AG04450 (cell line): Measurements from ENCODE around the gene DUSP6. TPM values are rescaled to one million over a fixed set of nuclear protein-coding genes. Genes with fewer than 3 reads are reported as not detected.

ENCODE experiments used
- CTCF ChIA-PET: fragments of 300-600, 350-600 bp; formaldehyde crosslinking; extraction: SDS; loops from one replicate; lab custom pipeline; 2022; ENCODE audit warnings: antibody characterized with exemption, inconsistent platforms; lab: Charles Lee
- POLR2A ChIA-PET: fragments of 350-600 bp; formaldehyde crosslinking; extraction: SDS; loops from one replicate; lab custom pipeline; 2021; ENCODE audit warnings: antibody characterized with exemption, inconsistent platforms; lab: Yijun Ruan, JAX
- DNase-seq: peaks from one replicate; pipeline ENCODE4 v3.0.0-alpha.2; 2011; ENCODE audit warnings: low read depth, low spot score
- H3K27ac ChIP-seq: one replicate; pipeline ENCODE4 v1.5.1; 2012; ENCODE audit warnings: low read depth, low read length, control low read depth
- H3K27me3 ChIP-seq: one replicate; pipeline ENCODE4 v1.6.0; 2012; ENCODE audit warnings: low read length; ENCODE audit not compliant: control insufficient read depth, insufficient read depth
- H3K4me3 ChIP-seq: 2 replicates; pipeline ENCODE4 v1.5.1; 2011; ENCODE audit warnings: mild to moderate bottlenecking, low read depth, low read length, control low read depth
- H3K9me3 ChIP-seq: 2 replicates; pipeline ENCODE4 v1.5.1; 2012; ENCODE audit warnings: low read length; ENCODE audit not compliant: control insufficient read depth, insufficient read depth
- polyA plus RNA-seq: library from polyadenylated mRNA; depleted of rRNA; stranded (reverse); fragments of >200 nt; gene quantifications from 2 replicates; pipeline ENCODE4 v1.2.3, GENCODE V29; 2011
- TF ChIP-seq, protein P1 (sequence below): IDR thresholded peaks from 2 replicates; pipeline ENCODE4 v1.5.1; 2011; ENCODE audit warnings: low read depth, low read length, control low read depth, inconsistent platforms

The DUSP6 gene
- polyA plus RNA-seq, 1 experiment = 27.9 TPM

DNA sequence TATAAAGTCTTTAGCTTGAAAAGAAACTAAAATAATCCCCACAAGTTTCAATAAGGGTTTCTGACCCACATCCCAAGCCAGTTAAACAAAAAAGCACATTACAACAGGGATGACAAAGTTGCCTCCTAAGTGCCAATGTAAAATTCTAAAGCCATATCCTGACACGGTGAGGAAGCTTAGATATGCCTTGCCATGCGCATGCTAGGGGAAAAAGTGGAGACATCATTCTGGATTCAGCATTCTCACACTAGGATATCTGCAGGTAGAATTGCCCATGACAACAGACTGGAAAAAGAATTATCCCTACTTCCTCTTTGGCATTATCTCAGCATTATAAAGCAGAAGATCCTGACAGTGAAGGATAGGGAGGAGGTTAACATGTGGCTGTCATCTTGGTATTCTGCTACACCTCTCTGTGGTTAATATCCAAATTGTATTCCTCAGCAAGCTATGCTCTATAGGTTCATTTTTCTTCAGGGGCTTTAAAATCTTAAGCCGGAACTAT, 4.9 kb downstream of the DUSP6 start:
- no peaks in the 10 kb centered on the region for H3K27me3 ChIP-seq
- H3K9me3 ChIP-seq = no peaks in the 10 kb centered on the region; the same call in 1 of the 2 replicates
- TF ChIP-seq, protein P1, sequence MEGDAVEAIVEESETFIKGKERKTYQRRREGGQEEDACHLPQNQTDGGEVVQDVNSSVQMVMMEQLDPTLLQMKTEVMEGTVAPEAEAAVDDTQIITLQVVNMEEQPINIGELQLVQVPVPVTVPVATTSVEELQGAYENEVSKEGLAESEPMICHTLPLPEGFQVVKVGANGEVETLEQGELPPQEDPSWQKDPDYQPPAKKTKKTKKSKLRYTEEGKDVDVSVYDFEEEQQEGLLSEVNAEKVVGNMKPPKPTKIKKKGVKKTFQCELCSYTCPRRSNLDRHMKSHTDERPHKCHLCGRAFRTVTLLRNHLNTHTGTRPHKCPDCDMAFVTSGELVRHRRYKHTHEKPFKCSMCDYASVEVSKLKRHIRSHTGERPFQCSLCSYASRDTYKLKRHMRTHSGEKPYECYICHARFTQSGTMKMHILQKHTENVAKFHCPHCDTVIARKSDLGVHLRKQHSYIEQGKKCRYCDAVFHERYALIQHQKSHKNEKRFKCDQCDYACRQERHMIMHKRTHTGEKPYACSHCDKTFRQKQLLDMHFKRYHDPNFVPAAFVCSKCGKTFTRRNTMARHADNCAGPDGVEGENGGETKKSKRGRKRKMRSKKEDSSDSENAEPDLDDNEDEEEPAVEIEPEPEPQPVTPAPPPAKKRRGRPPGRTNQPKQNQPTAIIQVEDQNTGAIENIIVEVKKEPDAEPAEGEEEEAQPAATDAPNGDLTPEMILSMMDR = no peak
- ChIA-PET POLR2A (no interaction called here), CTCF (interaction anchor here (1.2 to 2.8 kb wide), 3 partner anchors 221 to 328 kb away, joined by 3 to 12 read pairs (median 4); no protein-coding TSS in a partner anchor)
- no peak overlapping the region for H3K27ac ChIP-seq
- no peak for DNase-seq
- H3K4me3 ChIP-seq = no peak overlapping the region

DNA sequence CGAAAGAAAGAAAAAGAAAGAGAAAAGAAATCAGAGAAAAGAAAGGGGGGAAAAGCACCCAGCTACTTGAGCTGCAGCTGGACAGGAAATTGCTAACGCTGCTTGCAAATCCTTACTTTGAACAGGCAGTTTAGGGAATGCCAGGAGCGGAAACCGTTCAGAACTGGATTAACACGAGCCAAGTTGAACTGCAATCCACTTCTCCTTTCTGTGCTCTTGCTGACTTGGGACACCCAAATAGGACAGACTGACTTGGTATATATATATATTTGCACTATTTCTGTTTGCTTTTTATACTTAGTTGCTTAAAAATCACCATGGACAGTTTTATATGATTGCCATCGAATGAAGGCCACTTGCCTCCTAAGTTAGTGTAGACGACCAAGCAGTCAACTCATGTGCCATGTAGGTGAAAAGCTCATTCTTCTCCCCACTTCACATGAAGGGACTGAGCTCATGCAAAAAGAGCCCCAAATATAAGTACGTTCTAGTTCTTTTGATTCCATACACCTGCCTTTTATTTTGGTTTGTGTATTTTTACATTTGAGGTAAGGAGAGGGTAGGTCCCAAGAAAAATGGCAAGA, 5.5 kb downstream of the DUSP6 start:
- no peak for DNase-seq
- ChIA-PET POLR2A (interaction anchor here (0.7 to 1.3 kb wide), 3 partner anchors 44 to 802 kb away, joined by 3 read pairs; no protein-coding TSS in a partner anchor), CTCF (interaction anchor here (1.2 to 2.8 kb wide), 4 partner anchors 220 to 327 kb away, joined by 3 to 12 read pairs (median 4); no protein-coding TSS in a partner anchor)
- no peak overlapping the region for H3K27ac ChIP-seq
- TF ChIP-seq, protein P1 = no peak
- no peaks in the 10 kb centered on the region; the same call in 1 of the 2 replicates for H3K9me3 ChIP-seq
- no peaks in the 10 kb centered on the region for H3K27me3 ChIP-seq
- H3K4me3 ChIP-seq = no peak overlapping the region; the same call in 1 of the 2 replicates

DNA sequence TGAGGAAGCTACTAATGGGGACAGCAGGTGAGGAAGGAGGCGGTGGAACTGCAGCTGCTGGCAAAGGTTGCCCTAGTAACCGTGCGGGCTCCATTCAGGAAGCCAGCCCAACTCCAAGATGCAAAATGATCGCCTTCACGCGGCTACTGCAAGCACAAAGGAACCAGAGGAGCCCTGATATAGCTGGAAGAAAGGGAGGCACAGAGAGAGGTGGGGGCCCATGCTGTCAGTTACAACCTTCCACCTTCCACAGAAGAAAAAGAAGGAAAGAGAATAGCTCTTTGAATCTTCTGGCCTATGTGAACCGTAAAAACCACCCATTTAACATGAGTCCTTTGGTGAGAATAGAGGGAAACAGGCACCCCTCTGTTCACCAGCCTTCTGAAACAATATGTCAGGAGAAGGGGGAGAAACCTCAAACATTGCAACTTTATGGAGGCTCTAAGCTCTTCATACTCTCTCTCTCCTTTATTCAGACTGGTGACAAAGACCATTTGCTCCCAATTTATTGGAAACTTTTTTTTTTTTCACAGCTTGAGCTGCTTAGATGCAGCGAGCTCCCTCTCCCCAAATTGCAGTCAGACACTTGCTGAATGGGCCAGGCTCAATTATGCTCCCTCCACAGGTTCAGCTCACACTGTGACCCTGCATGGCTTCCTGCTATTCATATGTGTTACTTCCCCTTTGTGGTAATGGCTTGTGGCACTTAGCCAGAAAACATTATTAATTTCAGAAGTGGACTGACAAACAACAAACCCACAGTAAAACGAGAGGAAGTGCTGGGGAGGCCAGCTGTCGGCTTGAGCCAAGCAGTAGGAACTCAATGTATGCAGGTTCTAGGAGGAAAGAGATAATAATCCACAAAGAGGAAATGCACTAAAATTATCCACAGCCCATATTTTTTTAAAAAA, 6.2 kb downstream of the DUSP6 start:
- Histone ChIP-seq H3K4me3 (no peak overlapping the region), H3K9me3 (no peaks in the 10 kb centered on the region; the same call in 1 of the 2 replicates), H3K27me3 (no peaks in the 10 kb centered on the region), H3K27ac (no peak overlapping the region)
- DNase-seq = no peak
- TF ChIP-seq, protein P1 = no peak
- CTCF ChIA-PET = interaction anchor here (1.2 to 2.8 kb wide), 4 partner anchors 115 to 327 kb away, joined by 3 to 12 read pairs (median 4); no protein-coding TSS in a partner anchor
- POLR2A ChIA-PET = interaction anchor here (0.7 to 1.3 kb wide), 3 partner anchors 45 to 801 kb away, joined by 3 read pairs; no protein-coding TSS in a partner anchor

DNA sequence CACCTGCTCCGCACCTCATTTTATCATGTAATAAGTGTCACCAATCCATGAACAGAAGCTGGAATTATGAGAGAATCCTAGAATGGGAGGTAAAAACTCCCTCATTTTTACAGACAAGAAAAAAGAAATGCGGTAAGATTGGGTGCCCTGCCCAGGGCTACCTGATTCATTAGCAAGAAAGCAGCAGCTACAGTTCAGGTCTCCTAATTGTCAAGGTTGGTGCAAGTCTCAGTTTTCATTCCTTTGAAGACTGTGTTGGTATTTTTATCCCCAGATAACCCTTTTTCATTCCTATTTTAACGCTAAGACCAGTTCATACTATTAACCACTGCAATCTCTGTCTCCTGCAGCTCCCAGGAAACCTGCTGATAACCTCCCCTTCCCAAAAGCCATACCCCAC, 6.9 kb downstream of the DUSP6 start:
- Histone ChIP-seq H3K9me3 (no peaks in the 10 kb centered on the region), H3K27me3 (no peaks in the 10 kb centered on the region), H3K4me3 (no peak overlapping the region), H3K27ac (no peak overlapping the region)
- DNase-seq = no peak
- TF ChIP-seq, protein P1 = no peak
- ChIA-PET CTCF (interaction anchor here (1.2 to 2.8 kb wide), 4 partner anchors 116 to 326 kb away, joined by 3 to 12 read pairs (median 4); no protein-coding TSS in a partner anchor), POLR2A (no interaction called here)
